Adrenal gland (tissue), 12 donors: ENCODE results near the gene SYK. TPM values are rescaled to one million over a fixed set of nuclear protein-coding genes. Genes with fewer than 3 reads are reported as not detected.
A peak's percentile ranks its signal among the peaks of the same experiment; 100 is the strongest.

Experiments used
- DNase-seq, 7 donors: peaks; one replicate each; pipeline ENCODE4 v3.0.0-alpha.2; 2019 to 2020
- H3K27ac ChIP-seq, 5 donors: fragments of 200-600 bp; sonication (generic) in 4 of 5; 1 replicate in 3 of 5; 2 replicates in 2 of 5; pipeline versions ENCODE4 v1.5.1 to v1.8.0; 2016 to 2020; ENCODE audit warnings: mild to moderate bottlenecking in 1 of 5
- H3K27me3 ChIP-seq: fragments of 200-600 bp; 2 replicates; pipeline ENCODE4 v1.8.0; 2021
- H3K36me3 ChIP-seq, 2 donors: fragments of 200-600 bp; replicated peaks in 1 of 2; 1 replicate in 1 of 2; 2 replicates in 1 of 2; pipeline versions ENCODE4 v1.5.1 to v1.8.0; 2018 to 2022
- H3K4me1 ChIP-seq, 2 donors: fragments of 200-600 bp; replicated peaks in 1 of 2; 1 replicate in 1 of 2; 2 replicates in 1 of 2; pipeline versions ENCODE4 v1.5.1 to v1.8.0; 2018 to 2021
- H3K4me3 ChIP-seq, 4 donors: fragments of 200-600 bp; sonication (generic) in 3 of 4; one replicate each; pipeline ENCODE4 v1.5.1; 2016 to 2018
- H3K9me3 ChIP-seq, 3 donors: fragments of 200-600 bp; sonication (generic) in 1 of 3; replicated peaks in 1 of 3; 1 replicate in 2 of 3; 2 replicates in 1 of 3; pipeline versions ENCODE4 v1.5.1 to v1.8.0; 2016 to 2021
- POLR2A ChIP-seq, 2 donors: fragments of 450-650 bp; IDR thresholded peaks; one replicate each; pipeline ENCODE4 v1.6.1; 2017; ENCODE audit warnings: antibody characterized with exemption in 2 of 2, mild to moderate bottlenecking in 2 of 2, moderate library complexity in 1 of 2
- WGBS, 4 donors: extraction: QIAGEN DNeasy Blood & Tissue Kit in 2 of 4; methylation state at CpG; one replicate each; pipeline versions ENCODE4 v1.1.5 to v1.1.7; 2013 to 2017; 5-methylcytosine and 5-hydroxymethylcytosine counted together
- intact Hi-C, 2 donors: fragments of 100-400 bp; cut with DNase I; formaldehyde crosslinking; loops; one replicate each; pipeline versions ENCODE4 v1.14.1 to v1.15.0; 2022 to 2023
- polyA plus RNA-seq, 3 donors: library from polyadenylated mRNA; stranded (reverse); fragments of 200-250 nt in 2 of 3; fragments of 350-450 nt in 1 of 3; fragmentation: Illumina TruSeq in 1 of 3; extraction: RNeasy Lipid Tissue Mini Kit (QIAGEN cat#74804) in 1 of 3; gene quantifications; one replicate each; pipeline ENCODE4 v1.2.3, GENCODE V29; 2013 to 2014
- total RNA-seq, 9 donors: library from RNA; depleted of rRNA in 4 of 9; stranded (reverse); fragments of >200 nt in 4 of 9; fragments of 120-200 nt in 1 of 9; fragmentation: NEBNext Ultra II Directional in 1 of 9; extraction: Animal tissue kit (Norgen Biotek cat#: 25700) in 1 of 9; gene quantifications; one replicate each; pipeline versions ENCODE4 v1.1.0 to v1.2.4, GENCODE V29; 2013 to 2023
- TF ChIP-seq, protein P1 (sequence below), 6 experiments: fragments of 450-650 bp in 4 of 6; fragments of 200-600 bp in 2 of 6; sonication (generic) in 1 of 6; IDR thresholded peaks; 1 replicate in 5 of 6; 2 replicates in 1 of 6; pipeline versions ENCODE4 v1.5.1 to v1.8.0; 2016 to 2021; ENCODE audit warnings: antibody characterized with exemption in 6 of 6, mild to moderate bottlenecking in 2 of 6, moderate library complexity in 1 of 6
- donor health status: healthy with polysubstance abuse.
- donor health status: Bipolar disorder and iron deficiency.
- donor health status: DM: yes; HTN: yes; CAD: no.
- donor health status: DM: no; HTN: no; CAD: no.
- donor health status: DM: no; HTN: no; CAD: no.
- donor health status: DM: yes; HTN: yes; CAD: no.

The SYK gene
- total and polyA plus RNA-seq, 12 donors, result 2.0 to 21.5 (median 14.1) TPM

DNA sequence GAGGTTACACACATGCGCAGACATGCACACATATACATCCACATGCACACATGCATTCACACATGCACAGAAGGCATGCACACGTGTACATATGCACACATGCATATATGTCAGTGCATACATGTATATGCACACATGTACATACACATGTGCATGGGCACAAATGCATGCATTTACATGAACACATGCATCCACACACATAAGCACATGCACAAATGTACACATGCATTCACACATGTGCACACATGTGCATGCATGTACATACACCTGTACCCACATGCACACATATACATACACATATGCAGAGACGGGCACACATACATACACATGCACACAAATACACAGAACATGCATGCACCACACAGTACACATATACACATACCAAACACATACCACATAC, 97.7 kb downstream of the SYK start:
- Histone ChIP-seq H3K27me3 (no peaks in the 10 kb centered on the region), H3K4me3 (no peak overlapping the region), H3K36me3 (no peaks in the 10 kb centered on the region), H3K4me1 (no peaks in the 10 kb centered on the region), H3K9me3 (no peaks in the 10 kb centered on the region), H3K27ac (no peak overlapping the region)
- no peak for DNase-seq
- 87 to 100% (median 94%) methylated on average over 3 of the region's 3 CpGs for WGBS, 4 donors
- no peak for TF ChIP-seq POLR2A (IDR thresholded peaks at IDR 0.05)
- TF ChIP-seq, protein P1, sequence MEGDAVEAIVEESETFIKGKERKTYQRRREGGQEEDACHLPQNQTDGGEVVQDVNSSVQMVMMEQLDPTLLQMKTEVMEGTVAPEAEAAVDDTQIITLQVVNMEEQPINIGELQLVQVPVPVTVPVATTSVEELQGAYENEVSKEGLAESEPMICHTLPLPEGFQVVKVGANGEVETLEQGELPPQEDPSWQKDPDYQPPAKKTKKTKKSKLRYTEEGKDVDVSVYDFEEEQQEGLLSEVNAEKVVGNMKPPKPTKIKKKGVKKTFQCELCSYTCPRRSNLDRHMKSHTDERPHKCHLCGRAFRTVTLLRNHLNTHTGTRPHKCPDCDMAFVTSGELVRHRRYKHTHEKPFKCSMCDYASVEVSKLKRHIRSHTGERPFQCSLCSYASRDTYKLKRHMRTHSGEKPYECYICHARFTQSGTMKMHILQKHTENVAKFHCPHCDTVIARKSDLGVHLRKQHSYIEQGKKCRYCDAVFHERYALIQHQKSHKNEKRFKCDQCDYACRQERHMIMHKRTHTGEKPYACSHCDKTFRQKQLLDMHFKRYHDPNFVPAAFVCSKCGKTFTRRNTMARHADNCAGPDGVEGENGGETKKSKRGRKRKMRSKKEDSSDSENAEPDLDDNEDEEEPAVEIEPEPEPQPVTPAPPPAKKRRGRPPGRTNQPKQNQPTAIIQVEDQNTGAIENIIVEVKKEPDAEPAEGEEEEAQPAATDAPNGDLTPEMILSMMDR (IDR thresholded peaks at IDR 0.05), result no peak
- intact Hi-C loops, result no loop called here

DNA sequence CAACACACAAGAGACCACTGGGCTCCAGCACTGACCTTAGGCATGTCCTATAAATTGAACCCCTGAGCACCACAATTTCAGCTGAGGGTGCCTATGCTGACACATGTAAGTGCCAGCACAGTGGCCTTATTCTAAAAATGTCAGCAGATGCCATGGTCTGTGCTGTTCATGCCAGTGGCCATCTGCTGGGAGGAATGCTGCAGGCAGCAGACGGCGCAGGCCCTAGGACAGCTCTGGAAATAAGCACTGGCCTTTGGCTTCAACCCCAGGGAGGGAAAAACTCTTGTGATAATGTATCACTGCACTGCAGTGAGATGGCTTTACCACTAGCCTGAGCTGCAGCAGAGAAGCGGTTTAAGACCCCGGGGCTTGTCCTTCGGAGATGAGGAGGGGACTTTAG, 98.5 kb downstream of the SYK start:
- H3K27ac ChIP-seq, result no peak overlapping the region
- H3K27me3 ChIP-seq, result no peaks in the 10 kb centered on the region
- no peaks in the 10 kb centered on the region for H3K4me1 ChIP-seq
- intact Hi-C loops, result no loop called here
- peak in 2 of 7 donors; percentile 32 to 50 for DNase-seq
- 63 to 69% (median 68%) methylated on average over 5 of the region's 5 CpGs for WGBS, 4 donors
- no peaks in the 10 kb centered on the region for H3K9me3 ChIP-seq
- no peaks in the 10 kb centered on the region for H3K36me3 ChIP-seq
- TF ChIP-seq, protein P1 (IDR thresholded peaks at IDR 0.05), result peak in 2 of 6 experiments; percentile 15 to 36
- no peak for TF ChIP-seq POLR2A (IDR thresholded peaks at IDR 0.05)
- H3K4me3 ChIP-seq, result no peak overlapping the region

DNA sequence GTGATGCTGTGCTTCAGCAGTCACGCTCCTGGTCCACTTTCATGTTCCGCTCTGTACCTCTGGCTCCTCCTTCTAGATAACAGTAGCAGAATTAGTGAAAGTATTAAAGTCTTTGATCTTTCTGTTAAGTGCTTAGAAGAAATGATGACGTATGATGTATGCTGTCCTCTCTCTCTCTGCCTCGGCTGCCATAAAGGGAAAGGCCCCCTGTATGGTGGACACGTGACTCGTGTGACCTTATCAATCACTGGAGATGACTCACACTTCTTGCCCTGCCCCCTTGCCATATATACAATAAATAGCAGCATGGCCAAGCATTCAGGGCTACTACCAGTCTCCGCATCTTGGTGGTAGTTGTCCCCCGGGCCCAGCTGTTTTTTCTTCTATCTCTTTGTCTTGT, 100.3 kb downstream of the SYK start:
- Histone ChIP-seq H3K27ac (no peak overlapping the region), H3K36me3 (no peaks in the 10 kb centered on the region), H3K27me3 (no peaks in the 10 kb centered on the region), H3K4me1 (no peaks in the 10 kb centered on the region), H3K4me3 (no peak overlapping the region), H3K9me3 (no peaks in the 10 kb centered on the region)
- whole genome bisulfite sequencing, 4 donors, result 76 to 86% (median 82%) methylated on average over 8 of the region's 8 CpGs
- no peak for DNase-seq
- intact Hi-C loops, result no loop called here
- no peak for TF ChIP-seq POLR2A (IDR thresholded peaks at IDR 0.05)
- TF ChIP-seq, protein P1 (IDR thresholded peaks at IDR 0.05), result no peak

DNA sequence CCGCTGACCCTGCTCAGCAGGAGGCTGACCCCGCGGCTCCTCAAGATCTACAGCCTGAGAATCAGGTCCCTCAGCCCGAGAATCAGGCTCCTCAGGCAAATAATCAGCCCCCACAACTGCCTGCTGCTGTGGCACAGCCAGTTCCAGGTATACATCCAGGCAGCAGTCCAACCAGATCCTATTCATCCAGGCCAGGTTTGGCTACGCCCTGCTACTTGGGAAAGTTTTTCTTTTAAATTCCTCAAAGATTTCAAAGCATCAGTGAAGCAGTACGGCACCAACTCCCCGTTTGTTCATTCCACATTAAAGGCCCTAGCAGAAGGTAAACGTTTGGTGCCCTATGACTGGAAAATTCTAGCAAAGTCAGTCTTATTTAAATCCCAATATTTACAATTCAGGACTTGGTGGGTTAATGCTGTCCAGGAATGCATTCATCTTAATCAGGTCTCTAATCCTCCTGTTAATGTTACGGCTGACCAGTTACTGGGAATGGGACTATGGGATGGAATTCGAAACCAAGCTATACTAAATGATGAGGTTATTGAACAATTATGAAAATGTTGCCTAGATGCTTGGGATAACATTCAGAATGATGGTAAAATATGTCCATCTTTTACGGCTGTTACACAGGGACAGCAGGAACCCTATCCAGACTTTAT, 102.3 kb downstream of the SYK start:
- Histone ChIP-seq H3K36me3 (no peaks in the 10 kb centered on the region), H3K27ac (no peak overlapping the region), H3K9me3 (no peaks in the 10 kb centered on the region), H3K4me3 (no peak overlapping the region), H3K27me3 (no peaks in the 10 kb centered on the region), H3K4me1 (no peaks in the 10 kb centered on the region)
- intact Hi-C loops, result no loop called here
- 80 to 87% (median 82%) methylated on average over 7 to 11 of the region's 11 CpGs for WGBS, 4 donors
- TF ChIP-seq, protein P1 (IDR thresholded peaks at IDR 0.05), result no peak
- no peak for TF ChIP-seq POLR2A (IDR thresholded peaks at IDR 0.05)
- no peak for DNase-seq
